ENCODE data around the gene THYN1.

GRCh38 chr11:134246678-134247077 lies 6.5 kb downstream of the THYN1 start:
- no peak for TF ChIP-seq CTCF (optimal IDR thresholded peaks at IDR 0.05 in 1 of 3, IDR thresholded peaks at IDR 0.05 in 1 of 3, conservative IDR thresholded peaks at IDR 0.05 in 1 of 3; ENCODE audit: extremely low read depth in 1 of 3, insufficient read depth in 2 of 3, low read length in 3 of 3)
- no peak for TF ChIP-seq EZH2 (IDR thresholded peaks at IDR 0.05; ENCODE audit: low read length)

Data from keratinocyte (primary cell).